Aorta (tissue), 5 donors: ENCODE results near the gene AKAP5. TPM values are rescaled to one million over a fixed set of nuclear protein-coding genes. Genes with fewer than 3 reads are reported as not detected.

Experiments
- ATAC-seq: fragments of 200-7000 bp; cut with Tn5 transposase; one replicate; pipeline ENCODE4 v1.9.1; 2022; ENCODE audit warnings: moderate library complexity; ENCODE audit not compliant: low FRiP score
- DNase-seq, 2 donors: peaks; one replicate each; pipeline ENCODE4 v3.0.0-alpha.2; 2020
- H3K27ac ChIP-seq, 2 donors: one replicate each; pipeline ENCODE4 v1.5.1; 2013; ENCODE audit warnings: low read length in 2 of 2, mild to moderate bottlenecking in 2 of 2, moderate library complexity in 2 of 2, control low read depth in 1 of 2, inconsistent platforms in 1 of 2, low read depth in 1 of 2
- H3K27me3 ChIP-seq, 2 donors: one replicate each; pipeline ENCODE4 v1.6.1; 2013; ENCODE audit warnings: control low read depth in 1 of 2, low read length in 1 of 2, mild to moderate bottlenecking in 1 of 2, moderate library complexity in 1 of 2; ENCODE audit not compliant: insufficient read depth in 2 of 2, control insufficient read depth in 1 of 2
- H3K36me3 ChIP-seq, 2 donors: one replicate each; pipeline ENCODE4 v1.6.1; 2013; ENCODE audit warnings: control low read depth in 1 of 2, low read length in 1 of 2, mild to moderate bottlenecking in 1 of 2; ENCODE audit not compliant: insufficient read depth in 2 of 2, control insufficient read depth in 1 of 2
- H3K4me1 ChIP-seq, 2 donors: one replicate each; pipeline ENCODE4 v1.6.1; 2013; ENCODE audit warnings: low read length in 2 of 2, control low read depth in 1 of 2, mild to moderate bottlenecking in 1 of 2, moderate library complexity in 1 of 2; ENCODE audit not compliant: insufficient read depth in 2 of 2, control insufficient read depth in 1 of 2
- H3K4me3 ChIP-seq, 2 donors: one replicate each; pipeline ENCODE4 v1.5.1; 2013; ENCODE audit warnings: low read length in 2 of 2, control low read depth in 1 of 2, mild to moderate bottlenecking in 1 of 2
- H3K9me3 ChIP-seq: one replicate; pipeline ENCODE4 v1.6.1; 2013; ENCODE audit warnings: mild to moderate bottlenecking, low read length; ENCODE audit not compliant: control insufficient read depth
- WGBS, 2 donors: extraction: QIAGEN DNeasy Blood & Tissue Kit; methylation state at CpG; one replicate each; pipeline ENCODE4 v1.1.7; 2013; 5-methylcytosine and 5-hydroxymethylcytosine counted together
- intact Hi-C, 2 donors: fragments of 100-400 bp; cut with DNase I; formaldehyde crosslinking; loops; one replicate each; pipeline versions ENCODE4 v1.14.2 to v1.15.0; 2022
- long read RNA-seq, 2 donors: library from polyadenylated mRNA; unstranded; transcript quantifications; one replicate each; pipeline ENCODE4 v2.0.0, GENCODE V29; 2020 to 2021
- polyA plus RNA-seq, 2 donors: library from polyadenylated mRNA; stranded (reverse); fragments of 200-250 nt; gene quantifications; one replicate each; pipeline ENCODE4 v1.2.3, GENCODE V29; 2013
- total RNA-seq, 2 donors: library from RNA; stranded (reverse); fragmentation: NEBNext Ultra II Directional; extraction: Animal tissue kit (Norgen Biotek cat#: 25700); gene quantifications; one replicate each; pipeline ENCODE4 v1.2.1, GENCODE V29; 2021
- donor health status: healthy with polysubstance abuse.
- donor health status: Bipolar disorder and iron deficiency.
- donor health status: DM: no; HTN: no; CAD: no.
- donor health status: DM: no; HTN: no; CAD: no.
- donor health status: DM: yes; HTN: yes; CAD: no.

The AKAP5 gene
- 1 to 10 TPM; 2.8 to 2.9 TPM for total RNA-seq
- polyA plus RNA-seq = 1 to 10 TPM; 1.1 to 1.4 TPM
- long read RNA-seq, donor 1, full-length matches to known transcripts = 3 of 3 reads
- long read RNA-seq, donor 1, partial matches to known transcripts = 0 of 3 reads
- long read RNA-seq, donor 1, other reads (novel, unspliced or antisense) = 0 of 3 reads
- long read RNA-seq, donor 2 = 0 reads

- peak; percentile 55 to 87 for DNase-seq
- WGBS, 2 donors = 1% methylated on average over 45 to 74 of the region's 74 CpGs
- intact Hi-C loops = no loop called here
Observed at GRCh38 chr14:64465191-64465822, at the start of gene AKAP5. AKAP5 (plus strand) TSS chr14:64465499; CDS start chr14:64468395, 2,896 bp downstream.

GRCh38 chr14:64416348-64416932 lies 48.9 kb upstream of the AKAP5 start:
- Histone ChIP-seq H3K36me3 (peaks cover 5 to 13% of the 10 kb centered on the region in 2 donors), H3K4me3 (no peak overlapping the region), H3K27ac (no peak overlapping the region), H3K27me3 (no peaks in the 10 kb centered on the region), H3K4me1 (no peaks in the 10 kb centered on the region), H3K9me3 (no peaks in the 10 kb centered on the region)
- WGBS, 2 donors = 85 to 94% methylated on average over 3 of the region's 3 CpGs
- DNase-seq = no peak
- no peak for ATAC-seq
- intact Hi-C loops = no loop called here

More at GRCh38 chr14:64465191-64465822, at the start of gene AKAP5:
- Histone ChIP-seq H3K27ac (peak within 1 kb of the TSS; percentile 67 to 78), H3K27me3 (no peaks in the 10 kb centered on the region), H3K4me3 (peak within 1 kb of the TSS; percentile 93 to 96), H3K9me3 (no peaks in the 10 kb centered on the region), H3K4me1 (peaks cover 0 to 1% of the 10 kb centered on the region in 2 donors), H3K36me3 (no peaks in the 10 kb centered on the region)
- peak; percentile 79 for ATAC-seq

GRCh38 chr14:64417055-64417770 lies 48.1 kb upstream of the AKAP5 start:
- no peak overlapping the region for H3K4me3 ChIP-seq
- H3K4me1 ChIP-seq = no peaks in the 10 kb centered on the region
- ATAC-seq (no peak), DNase-seq (no peak)
- H3K36me3 ChIP-seq = peaks cover 5 to 13% of the 10 kb centered on the region in 2 donors
- intact Hi-C loops = no loop called here
- H3K27ac ChIP-seq = no peak overlapping the region
- H3K27me3 ChIP-seq = no peaks in the 10 kb centered on the region
- H3K9me3 ChIP-seq = no peaks in the 10 kb centered on the region
- 84 to 90% methylated on average over 5 of the region's 5 CpGs for WGBS, 2 donors

GRCh38 chr14:64417771-64418125 lies 47.6 kb upstream of the AKAP5 start:
- 95 to 96% methylated on average over 7 of the region's 7 CpGs for WGBS, 2 donors
- no peak for ATAC-seq
- intact Hi-C loops = no loop called here

GRCh38 chr14:64419003-64419402 lies 46.3 kb upstream of the AKAP5 start:
- DNase-seq (no peak), ATAC-seq (no peak)
- intact Hi-C loops = no loop called here
- no peak overlapping the region for H3K4me3 ChIP-seq
- no peaks in the 10 kb centered on the region for H3K9me3 ChIP-seq
- H3K27ac ChIP-seq = no peak overlapping the region
- H3K36me3 ChIP-seq = peaks cover 5 to 13% of the 10 kb centered on the region in 2 donors
- 86 to 90% methylated on average over 7 of the region's 7 CpGs for WGBS, 2 donors
- H3K27me3 ChIP-seq = no peaks in the 10 kb centered on the region
- no peaks in the 10 kb centered on the region for H3K4me1 ChIP-seq

More at GRCh38 chr14:64417771-64418125, 47.6 kb upstream of the AKAP5 start:
- H3K27ac ChIP-seq = no peak overlapping the region
- DNase-seq = no peak
- no peak overlapping the region for H3K4me3 ChIP-seq
- peaks cover 5 to 13% of the 10 kb centered on the region in 2 donors for H3K36me3 ChIP-seq
- H3K27me3 ChIP-seq = no peaks in the 10 kb centered on the region
- H3K9me3 ChIP-seq = no peaks in the 10 kb centered on the region
- no peaks in the 10 kb centered on the region for H3K4me1 ChIP-seq

- H3K36me3 ChIP-seq = peaks cover 7 to 13% of the 10 kb centered on the region in 2 donors
- intact Hi-C loops = no loop called here
- H3K4me1 ChIP-seq = no peaks in the 10 kb centered on the region
- DNase-seq (no peak), ATAC-seq (no peak)
- no peaks in the 10 kb centered on the region for H3K9me3 ChIP-seq
- H3K4me3 ChIP-seq = no peak overlapping the region
- 51 to 52% methylated on average over 8 of the region's 8 CpGs for WGBS, 2 donors
- H3K27ac ChIP-seq = no peak overlapping the region
- no peaks in the 10 kb centered on the region for H3K27me3 ChIP-seq
Observed at GRCh38 chr14:64421166-64421565, 44.1 kb upstream of the AKAP5 start.

GRCh38 chr14:64422005-64422404 lies 43.3 kb upstream of the AKAP5 start:
- intact Hi-C loops = no loop called here
- Histone ChIP-seq H3K9me3 (no peaks in the 10 kb centered on the region), H3K4me1 (no peaks in the 10 kb centered on the region), H3K27ac (no peak overlapping the region), H3K36me3 (peaks cover 7 to 11% of the 10 kb centered on the region in 2 donors), H3K4me3 (no peak overlapping the region), H3K27me3 (no peaks in the 10 kb centered on the region)
- ATAC-seq = no peak
- no peak for DNase-seq
- 88 to 96% methylated on average over 1 of the region's 1 CpG for WGBS, 2 donors

- H3K36me3 ChIP-seq = peaks cover 7 to 14% of the 10 kb centered on the region in 2 donors
- ATAC-seq (no peak), DNase-seq (no peak)
- no peaks in the 10 kb centered on the region for H3K9me3 ChIP-seq
- no peak overlapping the region for H3K27ac ChIP-seq
- intact Hi-C loops = no loop called here
- no peaks in the 10 kb centered on the region for H3K27me3 ChIP-seq
- 88 to 94% methylated on average over 7 of the region's 7 CpGs for WGBS, 2 donors
- no peaks in the 10 kb centered on the region for H3K4me1 ChIP-seq
- no peak overlapping the region for H3K4me3 ChIP-seq
Observed at GRCh38 chr14:64422756-64423155, 42.5 kb upstream of the AKAP5 start.
